ENCODE data around the gene TSPYL6.

- TF ChIP-seq EZH2 (IDR thresholded peaks at IDR 0.05; ENCODE audit: low read length, unreplicated experiment) (no peak), CTCF (conservative IDR thresholded peaks at IDR 0.05; ENCODE audit: low read depth, low read length) (no peak)
These were observed 29.4 kb upstream of the TSPYL6 start for GRCh38 chr2:54285451-54285850.

Measured in PC-3 (cell line).